ENCODE data around the gene CECR2. TPM values are rescaled to one million over a fixed set of nuclear protein-coding genes. Genes with fewer than 3 reads are reported as not detected.

CECR2 gene
- total RNA-seq, 1 experiment from 2014 or later, result 3.6 TPM

DNA sequence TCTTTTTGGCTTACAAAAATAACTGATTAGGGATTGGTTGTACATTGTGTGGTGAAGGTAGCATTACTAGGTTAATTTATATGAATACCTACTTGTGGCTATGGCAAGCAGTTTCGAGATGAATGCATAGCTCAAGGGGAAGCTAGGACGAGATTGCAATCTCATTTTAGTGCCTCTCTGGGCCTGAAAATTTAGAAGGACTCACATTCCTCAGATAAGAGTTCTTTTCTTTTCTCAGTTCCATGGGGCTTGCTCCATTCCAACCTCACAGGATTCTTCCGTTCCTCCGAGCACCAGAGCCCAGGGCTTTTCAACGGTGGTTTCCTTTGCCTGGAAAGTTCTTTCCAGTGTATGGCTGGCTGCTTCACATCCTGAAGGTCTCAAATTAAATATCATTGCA is 82.1 kb downstream of the CECR2 start:
- BruUV-seq (replicated peaks), result no TSS peak
- Histone ChIP-seq H3K27me3 (ENCODE audit: control insufficient read depth, insufficient read depth, low read length) (no peaks in the 10 kb centered on the region), H3K4me3 (ENCODE audit: low read depth in 2 of 2, low read length in 2 of 2) (no peak overlapping the region), H3K9me3 (ENCODE audit: control insufficient read depth, insufficient read depth, low read depth, low read length) (no peaks in the 10 kb centered on the region), H3K36me3 (ENCODE audit: control insufficient read depth, insufficient read depth, low read length) (no peaks in the 10 kb centered on the region), H3K4me1 (ENCODE audit: control insufficient read depth, insufficient read depth, low read length) (no peaks in the 10 kb centered on the region), H3K27ac (ENCODE audit: low read length) (no peak overlapping the region)
- ATAC-seq (no peak), DNase-seq (ENCODE audit: low read depth, low spot score) (no peak)
- intact Hi-C loops (cut with micrococcal nuclease; ENCODE audit: unreplicated experiment) (no loop called here), in situ Hi-C loops (cut with HindIII; ENCODE audit: low pct_unique_long_range_greater_than_20kb, low sequenced_read_pairs) (no loop called here)
- ChIA-PET CTCF (no interaction called here), POLR2A (no interaction called here)
- TF ChIP-seq SIN3A (IDR thresholded peaks at IDR 0.05; ENCODE audit: borderline replicate concordance, insufficient read depth, low read depth, low read length), result no peak

DNA sequence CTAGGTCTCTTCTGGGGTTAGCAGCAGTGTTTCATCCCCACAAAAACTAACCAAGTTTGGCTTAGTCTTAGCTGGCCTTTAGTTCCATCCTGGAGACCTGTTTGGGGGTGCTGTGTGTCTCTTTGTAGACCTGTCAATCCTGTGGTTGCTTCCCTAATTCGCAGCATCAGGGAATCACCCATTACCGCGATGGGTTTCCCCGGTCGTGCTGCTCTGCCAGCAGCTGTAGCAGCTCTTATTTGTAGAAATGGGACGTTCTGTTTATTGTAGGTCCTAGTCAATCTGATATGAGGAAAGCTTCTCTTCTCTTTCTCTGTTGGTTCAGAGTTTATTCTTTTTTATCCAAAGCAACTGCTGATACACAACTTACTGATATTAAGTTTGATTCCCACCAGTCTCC is 91.6 kb downstream of the CECR2 start:
- H3K36me3 ChIP-seq (ENCODE audit: control insufficient read depth, insufficient read depth, low read length), result no peaks in the 10 kb centered on the region
- CTCF ChIA-PET, result no interaction called here

DNA sequence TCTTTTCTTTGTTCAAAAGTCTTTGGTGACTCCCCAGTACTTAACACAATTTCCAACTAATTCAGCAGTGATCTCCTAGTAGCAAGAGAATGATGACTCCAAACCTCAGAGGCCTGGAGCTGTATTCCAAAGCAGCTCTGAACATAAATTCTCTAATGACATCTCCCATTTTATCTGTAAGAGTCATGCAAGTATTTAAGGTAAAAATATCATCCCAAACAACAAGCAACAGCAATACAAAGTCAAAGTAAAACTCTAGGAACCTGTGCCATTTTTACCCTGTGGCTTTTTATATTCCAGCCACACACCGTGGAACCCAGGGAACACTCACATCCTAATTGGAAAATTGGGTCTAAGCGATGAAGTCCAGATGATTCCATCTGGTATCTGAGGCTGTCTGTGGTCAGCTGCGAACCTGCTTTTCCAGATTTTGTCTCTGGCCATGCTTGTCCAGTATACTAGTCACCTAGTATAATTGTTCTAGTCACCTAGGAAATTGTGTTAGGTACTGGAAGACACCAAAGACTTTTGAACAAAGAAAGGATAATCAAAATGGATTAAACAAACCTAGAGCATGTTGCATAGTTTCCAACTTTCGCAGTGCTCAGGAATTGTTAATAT is 101.7 kb downstream of the CECR2 start:
- Histone ChIP-seq H3K27me3 (ENCODE audit: control insufficient read depth, insufficient read depth, low read length) (no peaks in the 10 kb centered on the region), H3K36me3 (ENCODE audit: control insufficient read depth, insufficient read depth, low read length) (no peaks in the 10 kb centered on the region), H3K9me3 (ENCODE audit: control insufficient read depth, insufficient read depth, low read depth, low read length) (no peaks in the 10 kb centered on the region), H3K4me3 (ENCODE audit: low read depth in 2 of 2, low read length in 2 of 2) (no peak overlapping the region), H3K4me1 (ENCODE audit: control insufficient read depth, insufficient read depth, low read length) (no peaks in the 10 kb centered on the region), H3K27ac (ENCODE audit: low read length) (no peak overlapping the region)
- BruUV-seq (replicated peaks), result no TSS peak
- intact Hi-C loops (cut with micrococcal nuclease; ENCODE audit: unreplicated experiment), result no loop called here
- TF ChIP-seq, protein P1, sequence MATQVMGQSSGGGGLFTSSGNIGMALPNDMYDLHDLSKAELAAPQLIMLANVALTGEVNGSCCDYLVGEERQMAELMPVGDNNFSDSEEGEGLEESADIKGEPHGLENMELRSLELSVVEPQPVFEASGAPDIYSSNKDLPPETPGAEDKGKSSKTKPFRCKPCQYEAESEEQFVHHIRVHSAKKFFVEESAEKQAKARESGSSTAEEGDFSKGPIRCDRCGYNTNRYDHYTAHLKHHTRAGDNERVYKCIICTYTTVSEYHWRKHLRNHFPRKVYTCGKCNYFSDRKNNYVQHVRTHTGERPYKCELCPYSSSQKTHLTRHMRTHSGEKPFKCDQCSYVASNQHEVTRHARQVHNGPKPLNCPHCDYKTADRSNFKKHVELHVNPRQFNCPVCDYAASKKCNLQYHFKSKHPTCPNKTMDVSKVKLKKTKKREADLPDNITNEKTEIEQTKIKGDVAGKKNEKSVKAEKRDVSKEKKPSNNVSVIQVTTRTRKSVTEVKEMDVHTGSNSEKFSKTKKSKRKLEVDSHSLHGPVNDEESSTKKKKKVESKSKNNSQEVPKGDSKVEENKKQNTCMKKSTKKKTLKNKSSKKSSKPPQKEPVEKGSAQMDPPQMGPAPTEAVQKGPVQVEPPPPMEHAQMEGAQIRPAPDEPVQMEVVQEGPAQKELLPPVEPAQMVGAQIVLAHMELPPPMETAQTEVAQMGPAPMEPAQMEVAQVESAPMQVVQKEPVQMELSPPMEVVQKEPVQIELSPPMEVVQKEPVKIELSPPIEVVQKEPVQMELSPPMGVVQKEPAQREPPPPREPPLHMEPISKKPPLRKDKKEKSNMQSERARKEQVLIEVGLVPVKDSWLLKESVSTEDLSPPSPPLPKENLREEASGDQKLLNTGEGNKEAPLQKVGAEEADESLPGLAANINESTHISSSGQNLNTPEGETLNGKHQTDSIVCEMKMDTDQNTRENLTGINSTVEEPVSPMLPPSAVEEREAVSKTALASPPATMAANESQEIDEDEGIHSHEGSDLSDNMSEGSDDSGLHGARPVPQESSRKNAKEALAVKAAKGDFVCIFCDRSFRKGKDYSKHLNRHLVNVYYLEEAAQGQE (IDR thresholded peaks at IDR 0.05; ENCODE audit: insufficient read depth in 1 of 2, low read depth in 2 of 2, low read length in 1 of 2), result no peak
- TF ChIP-seq TCF7L2 (IDR thresholded peaks at IDR 0.05; ENCODE audit: low read depth, low read length) (no peak), POLR2AphosphoS5 (IDR thresholded peaks at IDR 0.05; ENCODE audit: low read depth, low read length) (no peak), SIN3A (IDR thresholded peaks at IDR 0.05; ENCODE audit: borderline replicate concordance, insufficient read depth, low read depth, low read length) (no peak)
- TF ChIP-seq, protein P2, sequence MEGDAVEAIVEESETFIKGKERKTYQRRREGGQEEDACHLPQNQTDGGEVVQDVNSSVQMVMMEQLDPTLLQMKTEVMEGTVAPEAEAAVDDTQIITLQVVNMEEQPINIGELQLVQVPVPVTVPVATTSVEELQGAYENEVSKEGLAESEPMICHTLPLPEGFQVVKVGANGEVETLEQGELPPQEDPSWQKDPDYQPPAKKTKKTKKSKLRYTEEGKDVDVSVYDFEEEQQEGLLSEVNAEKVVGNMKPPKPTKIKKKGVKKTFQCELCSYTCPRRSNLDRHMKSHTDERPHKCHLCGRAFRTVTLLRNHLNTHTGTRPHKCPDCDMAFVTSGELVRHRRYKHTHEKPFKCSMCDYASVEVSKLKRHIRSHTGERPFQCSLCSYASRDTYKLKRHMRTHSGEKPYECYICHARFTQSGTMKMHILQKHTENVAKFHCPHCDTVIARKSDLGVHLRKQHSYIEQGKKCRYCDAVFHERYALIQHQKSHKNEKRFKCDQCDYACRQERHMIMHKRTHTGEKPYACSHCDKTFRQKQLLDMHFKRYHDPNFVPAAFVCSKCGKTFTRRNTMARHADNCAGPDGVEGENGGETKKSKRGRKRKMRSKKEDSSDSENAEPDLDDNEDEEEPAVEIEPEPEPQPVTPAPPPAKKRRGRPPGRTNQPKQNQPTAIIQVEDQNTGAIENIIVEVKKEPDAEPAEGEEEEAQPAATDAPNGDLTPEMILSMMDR (IDR thresholded peaks at IDR 0.05), result no peak
- CTCF ChIA-PET, result no interaction called here
- POLR2A ChIA-PET, result no interaction called here
- DNase-seq (ENCODE audit: low read depth, low spot score), result no peak
- in situ Hi-C loops (cut with HindIII; ENCODE audit: low pct_unique_long_range_greater_than_20kb, low sequenced_read_pairs), result no loop called here
- no peak for ATAC-seq

More for the DNA sequence above, 91.6 kb downstream of the CECR2 start:
- ATAC-seq (no peak), DNase-seq (ENCODE audit: low read depth, low spot score) (no peak)
- H3K27me3 ChIP-seq (ENCODE audit: control insufficient read depth, insufficient read depth, low read length), result no peaks in the 10 kb centered on the region
- no peaks in the 10 kb centered on the region for H3K4me1 ChIP-seq (ENCODE audit: control insufficient read depth, insufficient read depth, low read length)
- no peak overlapping the region for H3K4me3 ChIP-seq (ENCODE audit: low read depth in 2 of 2, low read length in 2 of 2)
- intact Hi-C loops (cut with micrococcal nuclease; ENCODE audit: unreplicated experiment) (no loop called here), in situ Hi-C loops (cut with HindIII; ENCODE audit: low pct_unique_long_range_greater_than_20kb, low sequenced_read_pairs) (no loop called here)
- POLR2A ChIA-PET, result no interaction called here
- TF ChIP-seq SIN3A (IDR thresholded peaks at IDR 0.05; ENCODE audit: borderline replicate concordance, insufficient read depth, low read depth, low read length) (no peak), TCF7L2 (IDR thresholded peaks at IDR 0.05; ENCODE audit: low read depth, low read length) (no peak), POLR2AphosphoS5 (IDR thresholded peaks at IDR 0.05; ENCODE audit: low read depth, low read length) (no peak)
- TF ChIP-seq, protein P1 (IDR thresholded peaks at IDR 0.05; ENCODE audit: insufficient read depth in 1 of 2, low read depth in 2 of 2, low read length in 1 of 2), result no peak
- TF ChIP-seq, protein P2 (IDR thresholded peaks at IDR 0.05), result no peak
- no peak overlapping the region for H3K27ac ChIP-seq (ENCODE audit: low read length)
- H3K9me3 ChIP-seq (ENCODE audit: control insufficient read depth, insufficient read depth, low read depth, low read length), result no peaks in the 10 kb centered on the region
- BruUV-seq (replicated peaks), result no TSS peak
